HL-60 (cell line): ENCODE results near the gene ODF4.

Experiments used
- GABPA ChIP-seq: IDR thresholded peaks from 2 replicates; pipeline ENCODE4 v1.6.1; 2012; ENCODE audit warnings: low read depth
- POLR2AphosphoS5 ChIP-seq: IDR thresholded peaks from 2 replicates; pipeline ENCODE4 v1.6.1; 2012; ENCODE audit warnings: low read depth
- TF ChIP-seq, protein P1 (sequence below): IDR thresholded peaks from one replicate; pipeline ENCODE4 v1.5.1; 2011; ENCODE audit warnings: low read length, control low read depth, inconsistent platforms; ENCODE audit not compliant: insufficient read depth
- TF ChIP-seq, protein P2 (sequence below): IDR thresholded peaks from 2 replicates; pipeline ENCODE4 v1.6.1; 2012; ENCODE audit warnings: low read depth; ENCODE audit not compliant: insufficient replicate concordance

DNA sequence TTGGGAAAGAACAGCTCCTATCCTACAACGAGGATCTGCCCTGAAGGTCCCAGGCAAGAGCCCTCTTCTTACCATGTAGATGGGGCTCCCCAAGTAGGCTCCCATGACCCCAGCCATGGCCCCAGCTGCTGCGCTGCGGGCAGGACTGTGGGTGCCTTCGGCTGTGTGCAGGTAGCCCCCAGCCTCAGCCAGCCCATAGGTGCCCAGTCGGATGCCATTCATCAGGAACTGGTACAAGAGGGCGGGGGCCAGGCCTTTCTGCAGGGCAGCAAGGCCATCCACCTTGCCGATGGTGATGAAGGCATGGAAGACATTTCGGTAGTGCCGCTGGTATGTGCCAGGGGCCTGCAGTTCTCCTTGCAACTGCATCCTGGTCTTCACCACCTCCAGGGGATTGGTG, 45.3 kb upstream of the ODF4 start:
- TF ChIP-seq POLR2AphosphoS5 (no peak), GABPA (no peak)
- TF ChIP-seq, protein P1, sequence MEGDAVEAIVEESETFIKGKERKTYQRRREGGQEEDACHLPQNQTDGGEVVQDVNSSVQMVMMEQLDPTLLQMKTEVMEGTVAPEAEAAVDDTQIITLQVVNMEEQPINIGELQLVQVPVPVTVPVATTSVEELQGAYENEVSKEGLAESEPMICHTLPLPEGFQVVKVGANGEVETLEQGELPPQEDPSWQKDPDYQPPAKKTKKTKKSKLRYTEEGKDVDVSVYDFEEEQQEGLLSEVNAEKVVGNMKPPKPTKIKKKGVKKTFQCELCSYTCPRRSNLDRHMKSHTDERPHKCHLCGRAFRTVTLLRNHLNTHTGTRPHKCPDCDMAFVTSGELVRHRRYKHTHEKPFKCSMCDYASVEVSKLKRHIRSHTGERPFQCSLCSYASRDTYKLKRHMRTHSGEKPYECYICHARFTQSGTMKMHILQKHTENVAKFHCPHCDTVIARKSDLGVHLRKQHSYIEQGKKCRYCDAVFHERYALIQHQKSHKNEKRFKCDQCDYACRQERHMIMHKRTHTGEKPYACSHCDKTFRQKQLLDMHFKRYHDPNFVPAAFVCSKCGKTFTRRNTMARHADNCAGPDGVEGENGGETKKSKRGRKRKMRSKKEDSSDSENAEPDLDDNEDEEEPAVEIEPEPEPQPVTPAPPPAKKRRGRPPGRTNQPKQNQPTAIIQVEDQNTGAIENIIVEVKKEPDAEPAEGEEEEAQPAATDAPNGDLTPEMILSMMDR: no peak
- TF ChIP-seq, protein P2, sequence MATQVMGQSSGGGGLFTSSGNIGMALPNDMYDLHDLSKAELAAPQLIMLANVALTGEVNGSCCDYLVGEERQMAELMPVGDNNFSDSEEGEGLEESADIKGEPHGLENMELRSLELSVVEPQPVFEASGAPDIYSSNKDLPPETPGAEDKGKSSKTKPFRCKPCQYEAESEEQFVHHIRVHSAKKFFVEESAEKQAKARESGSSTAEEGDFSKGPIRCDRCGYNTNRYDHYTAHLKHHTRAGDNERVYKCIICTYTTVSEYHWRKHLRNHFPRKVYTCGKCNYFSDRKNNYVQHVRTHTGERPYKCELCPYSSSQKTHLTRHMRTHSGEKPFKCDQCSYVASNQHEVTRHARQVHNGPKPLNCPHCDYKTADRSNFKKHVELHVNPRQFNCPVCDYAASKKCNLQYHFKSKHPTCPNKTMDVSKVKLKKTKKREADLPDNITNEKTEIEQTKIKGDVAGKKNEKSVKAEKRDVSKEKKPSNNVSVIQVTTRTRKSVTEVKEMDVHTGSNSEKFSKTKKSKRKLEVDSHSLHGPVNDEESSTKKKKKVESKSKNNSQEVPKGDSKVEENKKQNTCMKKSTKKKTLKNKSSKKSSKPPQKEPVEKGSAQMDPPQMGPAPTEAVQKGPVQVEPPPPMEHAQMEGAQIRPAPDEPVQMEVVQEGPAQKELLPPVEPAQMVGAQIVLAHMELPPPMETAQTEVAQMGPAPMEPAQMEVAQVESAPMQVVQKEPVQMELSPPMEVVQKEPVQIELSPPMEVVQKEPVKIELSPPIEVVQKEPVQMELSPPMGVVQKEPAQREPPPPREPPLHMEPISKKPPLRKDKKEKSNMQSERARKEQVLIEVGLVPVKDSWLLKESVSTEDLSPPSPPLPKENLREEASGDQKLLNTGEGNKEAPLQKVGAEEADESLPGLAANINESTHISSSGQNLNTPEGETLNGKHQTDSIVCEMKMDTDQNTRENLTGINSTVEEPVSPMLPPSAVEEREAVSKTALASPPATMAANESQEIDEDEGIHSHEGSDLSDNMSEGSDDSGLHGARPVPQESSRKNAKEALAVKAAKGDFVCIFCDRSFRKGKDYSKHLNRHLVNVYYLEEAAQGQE: no peak
